ENCODE measurements around the gene C3orf33. TPM values are rescaled to one million over a fixed set of nuclear protein-coding genes. Genes with fewer than 3 reads are reported as not detected.

The C3orf33 gene
- total and polyA plus RNA-seq, 9 of the 15 experiments (the other 6 are each of a cell fraction or from before 2014, with no cell fraction given), result 4.1 to 10.2 (median 6.0) TPM

DNA sequence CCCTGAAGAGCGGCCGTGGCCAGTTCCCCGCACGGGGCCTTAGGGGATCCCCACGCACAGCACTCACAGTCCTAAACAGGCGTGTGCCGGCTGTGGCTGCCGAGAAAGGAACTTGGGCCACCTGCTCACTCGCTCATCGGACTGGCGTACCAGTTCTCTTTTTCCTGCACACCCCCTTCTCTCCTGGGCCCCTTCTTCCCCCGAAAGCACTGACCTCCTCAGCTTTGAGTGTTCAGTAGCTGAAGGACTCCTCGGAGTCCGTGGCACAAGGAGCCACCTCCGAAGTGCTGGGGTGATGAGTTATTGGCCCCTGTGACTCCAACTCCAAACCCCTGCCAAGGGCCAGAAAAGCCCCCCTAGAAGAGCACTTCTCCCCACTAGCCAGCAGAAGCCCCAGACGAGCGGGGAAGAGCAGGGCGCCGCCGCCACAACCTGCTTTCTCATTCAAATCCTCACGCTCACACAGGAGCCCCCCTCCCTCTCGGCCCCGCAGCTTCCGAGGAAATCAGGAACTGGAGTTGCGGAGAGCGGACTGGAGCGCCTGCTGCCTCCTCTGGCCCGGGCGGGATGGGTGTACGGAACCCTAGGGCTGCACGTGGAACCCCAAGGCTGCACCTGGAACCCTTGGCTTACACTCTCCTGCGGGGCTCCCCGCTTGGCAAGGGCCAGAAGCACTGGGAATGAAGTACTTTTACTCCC is 61.3 kb downstream of the C3orf33 start, which contains the start of gene PLCH1 (continued):
- TF ChIP-seq EP300 (IDR thresholded peaks at IDR 0.05; ENCODE audit: low read length), result 0 out of 2 replicates have a peak, but pooled peaks have one; percentile 12
- TF ChIP-seq, protein P1, sequence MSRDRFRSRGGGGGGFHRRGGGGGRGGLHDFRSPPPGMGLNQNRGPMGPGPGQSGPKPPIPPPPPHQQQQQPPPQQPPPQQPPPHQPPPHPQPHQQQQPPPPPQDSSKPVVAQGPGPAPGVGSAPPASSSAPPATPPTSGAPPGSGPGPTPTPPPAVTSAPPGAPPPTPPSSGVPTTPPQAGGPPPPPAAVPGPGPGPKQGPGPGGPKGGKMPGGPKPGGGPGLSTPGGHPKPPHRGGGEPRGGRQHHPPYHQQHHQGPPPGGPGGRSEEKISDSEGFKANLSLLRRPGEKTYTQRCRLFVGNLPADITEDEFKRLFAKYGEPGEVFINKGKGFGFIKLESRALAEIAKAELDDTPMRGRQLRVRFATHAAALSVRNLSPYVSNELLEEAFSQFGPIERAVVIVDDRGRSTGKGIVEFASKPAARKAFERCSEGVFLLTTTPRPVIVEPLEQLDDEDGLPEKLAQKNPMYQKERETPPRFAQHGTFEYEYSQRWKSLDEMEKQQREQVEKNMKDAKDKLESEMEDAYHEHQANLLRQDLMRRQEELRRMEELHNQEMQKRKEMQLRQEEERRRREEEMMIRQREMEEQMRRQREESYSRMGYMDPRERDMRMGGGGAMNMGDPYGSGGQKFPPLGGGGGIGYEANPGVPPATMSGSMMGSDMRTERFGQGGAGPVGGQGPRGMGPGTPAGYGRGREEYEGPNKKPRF (IDR thresholded peaks at IDR 0.05; ENCODE audit: low read depth, low read length), result no peak
- TF ChIP-seq GABPB2 (CRISPR knock-in tag; conservative IDR thresholded peaks at IDR 0.05), result no peak
- TF ChIP-seq CREM (IDR thresholded peaks at IDR 0.05; ENCODE audit: low read depth), result peak; percentile 28; the same call in 1 of the 2 replicates
- TF ChIP-seq ZFP30 (CRISPR knock-in tag; IDR thresholded peaks at IDR 0.05; ENCODE audit: borderline replicate concordance), result no peak
- TF ChIP-seq, protein P2, sequence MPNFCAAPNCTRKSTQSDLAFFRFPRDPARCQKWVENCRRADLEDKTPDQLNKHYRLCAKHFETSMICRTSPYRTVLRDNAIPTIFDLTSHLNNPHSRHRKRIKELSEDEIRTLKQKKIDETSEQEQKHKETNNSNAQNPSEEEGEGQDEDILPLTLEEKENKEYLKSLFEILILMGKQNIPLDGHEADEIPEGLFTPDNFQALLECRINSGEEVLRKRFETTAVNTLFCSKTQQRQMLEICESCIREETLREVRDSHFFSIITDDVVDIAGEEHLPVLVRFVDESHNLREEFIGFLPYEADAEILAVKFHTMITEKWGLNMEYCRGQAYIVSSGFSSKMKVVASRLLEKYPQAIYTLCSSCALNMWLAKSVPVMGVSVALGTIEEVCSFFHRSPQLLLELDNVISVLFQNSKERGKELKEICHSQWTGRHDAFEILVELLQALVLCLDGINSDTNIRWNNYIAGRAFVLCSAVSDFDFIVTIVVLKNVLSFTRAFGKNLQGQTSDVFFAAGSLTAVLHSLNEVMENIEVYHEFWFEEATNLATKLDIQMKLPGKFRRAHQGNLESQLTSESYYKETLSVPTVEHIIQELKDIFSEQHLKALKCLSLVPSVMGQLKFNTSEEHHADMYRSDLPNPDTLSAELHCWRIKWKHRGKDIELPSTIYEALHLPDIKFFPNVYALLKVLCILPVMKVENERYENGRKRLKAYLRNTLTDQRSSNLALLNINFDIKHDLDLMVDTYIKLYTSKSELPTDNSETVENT (CRISPR knock-in tag; IDR thresholded peaks at IDR 0.05), result no peak
- TF ChIP-seq EZH2 (IDR thresholded peaks at IDR 0.05; ENCODE audit: borderline replicate concordance, low read depth, low read length), result no peak
- TF ChIP-seq CHD2 (IDR thresholded peaks at IDR 0.05; ENCODE audit: low read depth, low read length), result no peak
- TF ChIP-seq POLR2G (IDR thresholded peaks at IDR 0.05; ENCODE audit: low read depth, low read length), result peak; percentile 57; the same call in 1 of the 2 replicates
- TF ChIP-seq, protein P3, sequence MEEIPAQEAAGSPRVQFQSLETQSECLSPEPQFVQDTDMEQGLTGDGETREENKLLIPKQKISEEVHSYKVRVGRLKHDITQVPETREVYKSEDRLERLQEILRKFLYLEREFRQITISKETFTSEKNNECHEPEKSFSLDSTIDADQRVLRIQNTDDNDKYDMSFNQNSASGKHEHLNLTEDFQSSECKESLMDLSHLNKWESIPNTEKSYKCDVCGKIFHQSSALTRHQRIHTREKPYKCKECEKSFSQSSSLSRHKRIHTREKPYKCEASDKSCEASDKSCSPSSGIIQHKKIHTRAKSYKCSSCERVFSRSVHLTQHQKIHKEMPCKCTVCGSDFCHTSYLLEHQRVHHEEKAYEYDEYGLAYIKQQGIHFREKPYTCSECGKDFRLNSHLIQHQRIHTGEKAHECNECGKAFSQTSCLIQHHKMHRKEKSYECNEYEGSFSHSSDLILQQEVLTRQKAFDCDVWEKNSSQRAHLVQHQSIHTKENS (CRISPR knock-in tag; IDR thresholded peaks at IDR 0.05), result no peak
- TF ChIP-seq, protein P4, sequence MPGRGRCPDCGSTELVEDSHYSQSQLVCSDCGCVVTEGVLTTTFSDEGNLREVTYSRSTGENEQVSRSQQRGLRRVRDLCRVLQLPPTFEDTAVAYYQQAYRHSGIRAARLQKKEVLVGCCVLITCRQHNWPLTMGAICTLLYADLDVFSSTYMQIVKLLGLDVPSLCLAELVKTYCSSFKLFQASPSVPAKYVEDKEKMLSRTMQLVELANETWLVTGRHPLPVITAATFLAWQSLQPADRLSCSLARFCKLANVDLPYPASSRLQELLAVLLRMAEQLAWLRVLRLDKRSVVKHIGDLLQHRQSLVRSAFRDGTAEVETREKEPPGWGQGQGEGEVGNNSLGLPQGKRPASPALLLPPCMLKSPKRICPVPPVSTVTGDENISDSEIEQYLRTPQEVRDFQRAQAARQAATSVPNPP (IDR thresholded peaks at IDR 0.05; ENCODE audit: borderline replicate concordance, insufficient read depth, insufficient read length), result no peak
- TF ChIP-seq CBX5 (IDR thresholded peaks at IDR 0.05; ENCODE audit: borderline replicate concordance, low read depth), result no peak
- no peak for TF ChIP-seq MBD2 (IDR thresholded peaks at IDR 0.05; ENCODE audit: borderline replicate concordance, low read depth)
- no peak for TF ChIP-seq RAD21 (CRISPR knock-in tag; conservative IDR thresholded peaks at IDR 0.05 in 1 of 2, IDR thresholded peaks at IDR 0.05 in 1 of 2)
- no peak for TF ChIP-seq ZFP1 (CRISPR knock-in tag; IDR thresholded peaks at IDR 0.05)
- peak; percentile 40; the same call in 1 of the 2 replicates for TF ChIP-seq RB1 (IDR thresholded peaks at IDR 0.05; ENCODE audit: low read depth)
- TF ChIP-seq, protein P5, sequence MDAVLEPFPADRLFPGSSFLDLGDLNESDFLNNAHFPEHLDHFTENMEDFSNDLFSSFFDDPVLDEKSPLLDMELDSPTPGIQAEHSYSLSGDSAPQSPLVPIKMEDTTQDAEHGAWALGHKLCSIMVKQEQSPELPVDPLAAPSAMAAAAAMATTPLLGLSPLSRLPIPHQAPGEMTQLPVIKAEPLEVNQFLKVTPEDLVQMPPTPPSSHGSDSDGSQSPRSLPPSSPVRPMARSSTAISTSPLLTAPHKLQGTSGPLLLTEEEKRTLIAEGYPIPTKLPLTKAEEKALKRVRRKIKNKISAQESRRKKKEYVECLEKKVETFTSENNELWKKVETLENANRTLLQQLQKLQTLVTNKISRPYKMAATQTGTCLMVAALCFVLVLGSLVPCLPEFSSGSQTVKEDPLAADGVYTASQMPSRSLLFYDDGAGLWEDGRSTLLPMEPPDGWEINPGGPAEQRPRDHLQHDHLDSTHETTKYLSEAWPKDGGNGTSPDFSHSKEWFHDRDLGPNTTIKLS (IDR thresholded peaks at IDR 0.05; ENCODE audit: borderline replicate concordance, low read depth), result peak; percentile 63; the same call in 1 of the 2 replicates
- no peak for TF ChIP-seq MEF2D (tag; conservative IDR thresholded peaks at IDR 0.05; ENCODE audit: low read depth)
